Measurements from ENCODE around the gene KAT2A.
"Not testable (repeated sequence)": the region's sequence is repeated elsewhere in the genome, so short reads cannot be mapped to it uniquely, and the experiment has no call there.

Gene KAT2A

GRCh38 chr17:42120770-42121769 lies at the start of gene KAT2A:
Gene KAT2A, minus strand, starts transcription at chr17:42121367. Its CDS starts 63 bp downstream, at chr17:42121304.
- DNase-seq (ENCODE audit: low spot score): peak; percentile 99

GRCh38 chr17:42169351-42169750 lies 48.2 kb upstream of the KAT2A start:
- no peak for DNase-seq (ENCODE audit: low spot score)

DNA sequence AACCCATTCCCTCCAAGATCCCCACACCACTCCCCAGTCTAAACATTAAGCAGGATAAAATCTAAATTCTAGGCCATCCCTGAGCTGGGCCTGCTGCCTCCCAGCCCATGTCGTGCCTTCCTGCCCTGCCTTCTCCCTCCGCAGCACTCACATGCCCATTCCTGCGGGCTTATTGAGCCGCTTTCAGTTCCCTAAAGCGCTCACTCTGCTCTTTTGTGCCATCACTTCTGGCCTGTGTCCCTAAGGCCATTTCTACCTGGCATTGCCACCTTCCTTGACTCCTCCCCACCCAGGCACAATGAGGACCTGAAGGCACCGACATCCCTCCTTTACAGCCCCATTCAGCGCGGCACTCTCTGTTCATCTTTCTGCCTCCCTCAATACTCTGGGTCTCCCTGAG lies 46.6 kb upstream of the KAT2A start:
- DNase-seq (ENCODE audit: low spot score): no peak

DNA sequence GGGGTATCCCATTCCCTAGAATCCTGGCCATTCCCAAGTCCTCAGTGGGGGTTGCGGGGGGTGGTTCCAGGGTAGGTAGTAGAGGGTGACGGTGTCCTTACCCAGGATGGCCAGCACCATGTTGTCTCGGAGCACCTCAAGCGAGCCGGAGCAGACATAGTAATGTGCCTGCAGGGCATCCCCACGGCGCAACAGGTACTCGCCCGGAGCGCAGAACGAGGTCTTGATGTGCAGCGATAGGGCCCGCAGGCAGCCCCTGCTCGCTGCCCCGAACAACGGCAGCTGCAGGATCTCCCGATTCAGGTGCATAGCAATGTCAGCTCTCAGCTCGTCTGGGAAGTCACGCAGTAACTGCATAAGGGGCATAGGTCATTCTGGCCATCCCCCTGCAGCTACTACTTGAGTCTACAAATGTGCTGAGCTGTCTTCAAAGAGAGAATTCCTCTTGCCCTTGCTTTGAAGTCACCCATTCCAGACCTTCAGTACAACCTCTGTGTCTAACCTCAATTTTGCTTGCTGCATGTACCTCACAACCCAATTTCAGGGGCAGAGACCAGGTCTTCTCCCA lies 45.1 kb upstream of the KAT2A start:
- DNase-seq (ENCODE audit: low spot score): no peak

- no peak for DNase-seq (ENCODE audit: low spot score)
Measured at GRCh38 chr17:42165751-42166150, 44.6 kb upstream of the KAT2A start.

DNA sequence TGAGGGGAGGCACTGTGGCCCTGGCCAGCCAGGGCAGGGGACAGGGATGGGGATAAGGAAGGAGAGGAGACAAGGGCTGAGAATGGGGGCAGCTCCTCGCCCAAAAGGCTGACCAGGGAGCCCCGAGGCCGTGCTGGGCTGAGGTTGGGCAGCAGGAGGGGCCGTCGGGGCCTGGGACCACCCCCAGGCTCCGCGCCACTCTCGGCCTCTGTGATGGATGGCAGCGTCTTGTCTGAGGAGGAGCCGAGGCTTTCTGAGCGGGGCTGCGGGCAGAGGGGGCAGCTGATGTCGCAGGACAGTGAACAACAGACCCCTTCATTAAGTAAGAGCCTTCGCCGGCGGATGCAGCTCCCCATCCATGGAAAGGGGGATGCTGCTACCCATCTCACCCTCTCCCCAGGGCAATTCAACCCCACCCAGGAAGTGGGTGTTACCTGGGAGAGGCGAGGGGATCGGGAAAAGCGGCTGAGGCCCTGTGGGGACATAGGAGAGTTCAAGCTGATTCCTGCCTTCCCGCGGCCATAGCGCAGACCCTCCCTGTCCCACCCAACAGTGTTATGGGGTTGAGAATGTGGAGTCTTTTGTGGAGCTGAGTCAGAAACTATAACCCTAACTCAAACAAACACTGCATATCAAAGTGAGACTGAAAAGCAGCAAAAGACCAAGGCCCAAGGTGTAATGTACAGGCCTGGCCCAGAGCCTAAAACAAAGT lies 42.7 kb upstream of the KAT2A start:
- DNase-seq (ENCODE audit: low spot score): no peak

- DNase-seq (ENCODE audit: low spot score): peak; percentile 71
Measured at GRCh38 chr17:42163113-42163512, 41.9 kb upstream of the KAT2A start.

DNA sequence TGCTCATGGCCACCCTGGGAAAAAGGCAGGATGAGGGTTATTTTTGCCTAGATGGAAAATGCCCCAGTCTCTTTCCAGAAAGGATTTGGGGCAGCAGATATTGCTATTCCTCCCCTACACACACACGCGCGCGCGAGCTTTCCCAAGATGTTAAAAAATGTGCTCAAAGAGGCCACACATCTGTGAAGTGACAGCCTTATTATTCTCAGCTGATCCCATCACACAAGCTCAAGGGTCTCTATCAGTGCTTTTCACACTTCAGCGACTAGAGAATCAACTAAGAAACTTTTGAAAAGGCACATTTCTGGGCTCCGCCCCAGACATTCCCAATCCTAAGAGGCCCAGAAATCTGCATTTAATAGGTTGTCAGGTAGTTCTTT lies 39.4 kb upstream of the KAT2A start:
- no peak for DNase-seq (ENCODE audit: low spot score)

GRCh38 chr17:42159796-42160530 lies 38.8 kb upstream of the KAT2A start:
- DNase-seq (ENCODE audit: low spot score): no peak

DNA sequence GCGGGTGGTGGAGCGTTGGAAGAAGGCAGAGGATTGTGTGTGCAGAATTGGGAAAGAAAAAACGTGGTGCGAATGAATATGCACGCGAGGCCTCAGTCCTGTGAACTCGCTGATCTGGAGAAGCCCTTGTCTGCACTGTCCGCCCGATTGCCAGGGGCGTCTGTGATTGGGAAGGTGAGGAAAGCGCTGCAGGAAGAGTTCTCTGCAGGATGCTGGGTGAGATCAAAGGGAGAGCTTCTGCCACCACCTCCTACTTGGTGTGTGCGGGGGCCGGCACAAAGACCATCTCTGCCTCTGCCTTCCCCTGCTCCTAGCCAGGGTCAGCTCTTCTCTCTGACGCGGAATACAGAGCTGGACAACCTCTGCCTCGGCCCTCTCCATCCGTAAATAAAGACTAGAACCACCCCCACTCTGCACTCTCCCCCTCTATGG lies 34.5 kb upstream of the KAT2A start:
- DNase-seq (ENCODE audit: low spot score): no peak

- no peak for DNase-seq (ENCODE audit: low spot score)
Measured at GRCh38 chr17:42153919-42154742, 33.0 kb upstream of the KAT2A start.

DNA sequence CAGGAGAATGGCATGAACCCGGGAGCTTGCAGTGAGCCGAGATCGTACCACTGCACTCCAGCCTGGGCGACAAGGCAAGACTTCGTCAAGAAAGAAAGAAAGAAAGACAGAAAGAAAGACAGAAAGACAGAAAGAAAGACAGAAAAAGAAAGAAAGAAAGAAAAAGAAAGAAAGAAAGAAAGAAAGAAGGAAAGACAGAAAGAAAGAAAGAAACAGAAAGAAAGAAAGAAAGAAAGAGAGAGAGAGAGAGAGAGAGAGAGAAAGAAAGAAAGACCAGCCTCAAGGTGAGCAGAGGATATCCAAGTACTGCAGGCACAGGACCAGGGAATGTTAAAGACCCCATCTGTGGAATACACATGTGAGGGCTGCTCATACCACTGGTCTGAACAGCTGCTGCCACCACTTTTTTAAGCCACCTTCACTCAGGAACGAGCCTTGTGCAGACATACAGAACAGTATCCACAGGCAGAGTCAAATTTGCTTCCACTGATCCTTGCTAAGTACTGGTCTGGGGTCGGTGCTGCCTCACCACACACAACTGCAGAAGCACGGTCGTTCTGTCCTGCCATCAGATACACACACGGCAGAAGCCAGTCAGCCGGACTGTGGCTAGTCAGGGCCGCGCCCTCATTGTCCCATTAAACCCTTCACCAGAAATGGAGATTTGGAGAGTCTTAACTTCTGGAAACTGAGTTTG lies 25.9 kb upstream of the KAT2A start:
- DNase-seq (ENCODE audit: low spot score): no peak

DNA sequence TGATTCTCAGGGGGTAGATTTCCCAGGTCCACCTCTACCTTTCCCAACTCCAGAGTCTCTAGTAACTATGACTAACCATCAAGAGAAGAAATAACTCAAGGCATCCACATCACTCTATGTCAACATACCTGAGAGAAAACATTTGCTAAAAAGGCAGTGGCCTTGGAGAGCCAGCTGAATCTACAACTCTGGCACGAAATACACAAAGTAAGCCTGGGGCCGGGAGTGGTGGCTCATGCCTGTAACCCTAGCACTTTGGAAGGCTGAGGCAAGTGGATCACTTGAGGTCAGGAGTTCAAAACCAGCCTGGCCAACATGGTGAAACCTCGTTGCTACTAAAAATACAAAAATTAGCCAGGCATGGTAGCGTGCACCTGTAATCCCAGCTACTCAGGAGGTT lies 22.0 kb upstream of the KAT2A start:
- not testable (repeated sequence) for DNase-seq (ENCODE audit: low spot score)

- no peak for DNase-seq (ENCODE audit: low spot score)
Measured at GRCh38 chr17:42142371-42142896, 21.3 kb upstream of the KAT2A start.

GRCh38 chr17:42141382-42141781 lies 20.2 kb upstream of the KAT2A start:
- peak; percentile 43 for DNase-seq (ENCODE audit: low spot score)

- DNase-seq (ENCODE audit: low spot score): not testable (repeated sequence)
Measured at GRCh38 chr17:42140690-42141089, 19.5 kb upstream of the KAT2A start.

DNA sequence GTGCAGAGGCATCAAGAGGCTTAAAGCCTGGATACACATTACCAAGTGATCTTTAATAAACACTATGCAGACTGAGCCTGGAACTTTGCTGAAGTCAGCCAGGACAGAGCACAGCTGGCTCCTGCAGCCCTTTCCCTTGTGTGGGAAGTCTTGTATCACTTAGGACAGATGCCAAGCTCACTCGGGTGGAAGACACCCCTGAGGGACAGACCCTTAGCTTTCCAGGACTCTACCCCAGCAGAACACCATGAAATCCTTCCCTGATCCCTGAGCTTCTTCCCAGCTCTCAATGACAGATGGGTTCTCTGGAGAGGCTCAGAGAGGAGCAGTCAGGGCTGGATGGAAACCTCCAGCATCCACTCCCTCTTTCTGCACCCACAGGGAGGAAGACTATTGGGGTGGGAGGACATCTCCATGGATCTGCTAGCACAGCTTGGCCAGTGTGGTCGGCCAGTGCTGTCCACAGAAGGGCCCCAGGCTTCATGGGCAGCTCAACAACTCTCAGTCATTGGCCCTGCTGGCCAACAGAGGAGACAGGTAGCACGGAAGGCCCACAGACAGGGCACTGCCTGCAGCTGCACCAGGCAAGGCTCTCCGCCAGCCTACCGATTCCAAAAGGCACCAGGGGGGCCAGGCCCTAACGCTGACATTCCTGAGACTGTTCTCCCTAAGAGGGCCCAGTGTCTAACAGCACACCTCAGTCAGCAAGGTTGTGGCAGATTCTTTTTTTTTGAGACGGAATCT lies 17.8 kb upstream of the KAT2A start:
- DNase-seq (ENCODE audit: low spot score): peak; percentile 56

GRCh38 chr17:42136654-42137051 lies 15.5 kb upstream of the KAT2A start:
- no peak for DNase-seq (ENCODE audit: low spot score)

Data from D341Med (cell line).